ENCODE measurements around the gene COPG1. TPM values are rescaled to one million over a fixed set of nuclear protein-coding genes. Genes with fewer than 3 reads are reported as not detected.
A peak's percentile ranks its signal among the peaks of the same experiment; 100 is the strongest.

The COPG1 gene
- total RNA-seq, 1 experiment from 2014 or later, result 132 TPM

GRCh38 chr3:129278966-129279906 is 29.8 kb downstream of the COPG1 start:
- peak overlapping the region; percentile 98 for H3K4me3 Mint-ChIP-seq
- peaks cover 26% of the 10 kb centered on the region for H3K4me1 Mint-ChIP-seq
- peak; percentile 48; the same call in 1 of the 2 replicates for TF ChIP-seq ATF1 (CRISPR knock-in tag; IDR thresholded peaks at IDR 0.05)
- no peak for TF ChIP-seq PRRX2 (CRISPR knock-in tag; IDR thresholded peaks at IDR 0.05)
- peak; percentile 50 for TF ChIP-seq PRDM15 (CRISPR knock-in tag; IDR thresholded peaks at IDR 0.05)
- 0 out of 2 replicates have a peak, but pooled peaks have one; percentile 8 for TF ChIP-seq NFYB (CRISPR knock-in tag; conservative IDR thresholded peaks at IDR 0.05; ENCODE audit: low read depth)
- peak; percentile 83 for TF ChIP-seq HMGXB4 (CRISPR knock-in tag; IDR thresholded peaks at IDR 0.05)
- TF ChIP-seq MLX (CRISPR knock-in tag; IDR thresholded peaks at IDR 0.05), result no peak
- TF ChIP-seq TP53 (CRISPR knock-in tag; IDR thresholded peaks at IDR 0.05), result no peak
- TF ChIP-seq ZNF416 (CRISPR knock-in tag; IDR thresholded peaks at IDR 0.05), result 0 out of 2 replicates have a peak, but pooled peaks have one; percentile 48
- TF ChIP-seq RELA (CRISPR knock-in tag; IDR thresholded peaks at IDR 0.05; ENCODE audit: borderline replicate concordance), result 0 out of 2 replicates have a peak, but pooled peaks have one; percentile 13
- peak; percentile 21; the same call in 1 of the 2 replicates for TF ChIP-seq MYBL2 (CRISPR knock-in tag; IDR thresholded peaks at IDR 0.05)
- 0 out of 2 replicates have a peak, but pooled peaks have one; percentile 14 for TF ChIP-seq ATF6 (CRISPR knock-in tag; IDR thresholded peaks at IDR 0.05)
- TF ChIP-seq ARID4B (CRISPR knock-in tag; IDR thresholded peaks at IDR 0.05; ENCODE audit: borderline replicate concordance), result peak; percentile 25; the same call in 1 of the 2 replicates
- TF ChIP-seq AFF4 (CRISPR knock-in tag; IDR thresholded peaks at IDR 0.05; ENCODE audit: borderline replicate concordance), result no peak
- no peak for TF ChIP-seq FOXJ3 (CRISPR knock-in tag; IDR thresholded peaks at IDR 0.05; ENCODE audit: borderline replicate concordance)
- peak; percentile 31; the same call in 1 of the 2 replicates for TF ChIP-seq KAT7 (CRISPR knock-in tag; IDR thresholded peaks at IDR 0.05; ENCODE audit: borderline replicate concordance)
- 0 out of 2 replicates have a peak, but pooled peaks have one; percentile 42 for TF ChIP-seq SMAD3 (CRISPR knock-in tag; IDR thresholded peaks at IDR 0.05; ENCODE audit: borderline replicate concordance)
- no peaks in the 10 kb centered on the region for H3K9me3 Mint-ChIP-seq
- ChIA-PET POLR2A (interaction anchor here (0.7 to 4.4 kb wide), 5 partner anchors 10 to 158 kb away, joined by 3 to 44 read pairs (median 4); partner anchors contain the start of genes COPG1 and RAB43), CTCF (interaction anchor here (0.6 to 3.0 kb wide), 12 partner anchors 12 to 309 kb away, joined by 3 to 32 read pairs (median 3); a partner anchor contains a TSS)
- peak overlapping the region; percentile 93 for H3K27ac Mint-ChIP-seq
- no peaks in the 10 kb centered on the region; the same call in 1 of the 2 replicates for H3K27me3 Mint-ChIP-seq (ENCODE audit: low read depth)
- peaks cover 38% of the 10 kb centered on the region for H3K36me3 Mint-ChIP-seq
- DNase-seq (ENCODE audit: low spot score) (peak; percentile 57), ATAC-seq (peak; percentile 53)
